Measurements from ENCODE around the gene PLXNA4. TPM values are rescaled to one million over a fixed set of nuclear protein-coding genes. Genes with fewer than 3 reads are reported as not detected.

Gene PLXNA4
- total and polyA plus RNA-seq, 4 donors, result 0.63 to 4.6 (median 2.1) TPM

GRCh38 chr7:132164558-132165125, 411.6 kb downstream of the PLXNA4 start:
- WGBS, 2 donors, result 79 to 85% methylated on average over 12 of the region's 12 CpGs
- Histone ChIP-seq H3K36me3 (ENCODE audit: control insufficient read depth in 4 of 4, insufficient read depth in 4 of 4, low read length in 4 of 4) (no peaks in the 10 kb centered on the region), H3K4me3 (no peak overlapping the region), H3K9ac (ENCODE audit: insufficient read depth in 1 of 2, low read length in 2 of 2) (no peak overlapping the region), H3K9me3 (ENCODE audit: control insufficient read depth in 4 of 4, insufficient read depth in 3 of 4, low read length in 3 of 4) (no peaks in the 10 kb centered on the region), H3K27me3 (ENCODE audit: control insufficient read depth in 3 of 3, insufficient read depth in 3 of 3, low read length in 2 of 3) (no peaks in the 10 kb centered on the region), H3K4me1 (ENCODE audit: control insufficient read depth in 5 of 5, insufficient read depth in 5 of 5, low read length in 5 of 5) (peaks cover 0 to 15% (median 3%) of the 10 kb centered on the region in 5 donors), H3K27ac (ENCODE audit: low read depth in 1 of 2, low read length in 1 of 2) (no peak overlapping the region)
- no peak for ATAC-seq (ENCODE audit: insufficient read depth, low FRiP score)
- TF ChIP-seq CTCF (IDR thresholded peaks at IDR 0.05; ENCODE audit: control extremely low read depth, extremely low read depth), result no peak
- no peak for DNase-seq

- H3K4me3 ChIP-seq, result no peak overlapping the region
- peak in 1 of 3 donors; percentile 14 for DNase-seq
- no peak for ATAC-seq (ENCODE audit: insufficient read depth, low FRiP score)
- H3K9ac ChIP-seq (ENCODE audit: insufficient read depth in 1 of 2, low read length in 2 of 2), result no peak overlapping the region
- no peaks in the 10 kb centered on the region for H3K27me3 ChIP-seq (ENCODE audit: control insufficient read depth in 3 of 3, insufficient read depth in 3 of 3, low read length in 2 of 3)
- 70 to 78% methylated on average over 12 of the region's 12 CpGs for WGBS, 2 donors
- no peaks in the 10 kb centered on the region for H3K36me3 ChIP-seq (ENCODE audit: control insufficient read depth in 4 of 4, insufficient read depth in 4 of 4, low read length in 4 of 4)
- H3K27ac ChIP-seq (ENCODE audit: low read depth in 1 of 2, low read length in 1 of 2), result no peak overlapping the region
- peaks cover 0 to 15% (median 3%) of the 10 kb centered on the region in 5 donors for H3K4me1 ChIP-seq (ENCODE audit: control insufficient read depth in 5 of 5, insufficient read depth in 5 of 5, low read length in 5 of 5)
- no peak for TF ChIP-seq CTCF (IDR thresholded peaks at IDR 0.05; ENCODE audit: control extremely low read depth, extremely low read depth)
- H3K9me3 ChIP-seq (ENCODE audit: control insufficient read depth in 4 of 4, insufficient read depth in 3 of 4, low read length in 3 of 4), result no peaks in the 10 kb centered on the region
These were observed 413.6 kb downstream of the PLXNA4 start for GRCh38 chr7:132162556-132163144.

- peaks cover 0 to 15% (median 3%) of the 10 kb centered on the region in 5 donors for H3K4me1 ChIP-seq (ENCODE audit: control insufficient read depth in 5 of 5, insufficient read depth in 5 of 5, low read length in 5 of 5)
- DNase-seq (no peak), ATAC-seq (ENCODE audit: insufficient read depth, low FRiP score) (no peak)
- H3K9ac ChIP-seq (ENCODE audit: insufficient read depth in 1 of 2, low read length in 2 of 2), result no peak overlapping the region
- H3K27me3 ChIP-seq (ENCODE audit: control insufficient read depth in 3 of 3, insufficient read depth in 3 of 3, low read length in 2 of 3), result no peaks in the 10 kb centered on the region
- no peaks in the 10 kb centered on the region for H3K36me3 ChIP-seq (ENCODE audit: control insufficient read depth in 4 of 4, insufficient read depth in 4 of 4, low read length in 4 of 4)
- 72 to 73% methylated on average over 8 of the region's 8 CpGs for WGBS, 2 donors
- no peak for TF ChIP-seq CTCF (IDR thresholded peaks at IDR 0.05; ENCODE audit: control extremely low read depth, extremely low read depth)
- H3K9me3 ChIP-seq (ENCODE audit: control insufficient read depth in 4 of 4, insufficient read depth in 3 of 4, low read length in 3 of 4), result peaks cover 0 to 3% (median 0%) of the 10 kb centered on the region in 4 donors
- no peak overlapping the region for H3K27ac ChIP-seq (ENCODE audit: low read depth in 1 of 2, low read length in 1 of 2)
- no peak overlapping the region for H3K4me3 ChIP-seq
These were observed 414.3 kb downstream of the PLXNA4 start for GRCh38 chr7:132161976-132162375.
